Measurements from ENCODE around the gene RNLS. TPM values are rescaled to one million over a fixed set of nuclear protein-coding genes. Genes with fewer than 3 reads are reported as not detected.

RNLS gene
- total RNA-seq, 4 donors from 2014 or later = 7.8 to 37.2 (median 26.2) TPM

DNA sequence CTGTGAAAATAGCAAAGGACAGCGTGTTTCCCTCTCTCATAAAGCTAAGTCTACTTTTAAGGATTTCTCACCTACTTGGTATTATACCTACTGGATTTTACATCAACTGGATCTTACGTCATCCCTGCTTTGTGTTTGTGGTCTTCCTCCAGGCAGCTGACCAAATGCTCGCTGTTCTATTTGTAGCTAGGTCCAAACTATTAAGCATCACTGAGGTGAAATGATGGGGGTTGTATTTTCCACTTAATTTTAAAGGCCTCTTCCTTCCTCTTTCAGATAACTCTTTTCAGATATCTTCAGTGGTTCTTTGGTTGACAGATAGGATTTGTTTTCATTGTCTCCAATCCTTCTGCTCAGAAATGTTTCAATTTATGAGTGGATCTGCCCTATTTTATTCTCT lies 169.7 kb downstream of the RNLS start:
- Histone ChIP-seq H3K4me3 (no peak overlapping the region), H3K27me3 (no peaks in the 10 kb centered on the region), H3K36me3 (no peaks in the 10 kb centered on the region), H3K27ac (no peak overlapping the region), H3K4me1 (peaks cover 0 to 20% (median 2%) of the 10 kb centered on the region in 4 donors), H3K9me3 (no peaks in the 10 kb centered on the region)
- TF ChIP-seq EP300 (IDR thresholded peaks at IDR 0.05) (no peak), POLR2A (IDR thresholded peaks at IDR 0.05) (no peak)
- TF ChIP-seq, protein P1, sequence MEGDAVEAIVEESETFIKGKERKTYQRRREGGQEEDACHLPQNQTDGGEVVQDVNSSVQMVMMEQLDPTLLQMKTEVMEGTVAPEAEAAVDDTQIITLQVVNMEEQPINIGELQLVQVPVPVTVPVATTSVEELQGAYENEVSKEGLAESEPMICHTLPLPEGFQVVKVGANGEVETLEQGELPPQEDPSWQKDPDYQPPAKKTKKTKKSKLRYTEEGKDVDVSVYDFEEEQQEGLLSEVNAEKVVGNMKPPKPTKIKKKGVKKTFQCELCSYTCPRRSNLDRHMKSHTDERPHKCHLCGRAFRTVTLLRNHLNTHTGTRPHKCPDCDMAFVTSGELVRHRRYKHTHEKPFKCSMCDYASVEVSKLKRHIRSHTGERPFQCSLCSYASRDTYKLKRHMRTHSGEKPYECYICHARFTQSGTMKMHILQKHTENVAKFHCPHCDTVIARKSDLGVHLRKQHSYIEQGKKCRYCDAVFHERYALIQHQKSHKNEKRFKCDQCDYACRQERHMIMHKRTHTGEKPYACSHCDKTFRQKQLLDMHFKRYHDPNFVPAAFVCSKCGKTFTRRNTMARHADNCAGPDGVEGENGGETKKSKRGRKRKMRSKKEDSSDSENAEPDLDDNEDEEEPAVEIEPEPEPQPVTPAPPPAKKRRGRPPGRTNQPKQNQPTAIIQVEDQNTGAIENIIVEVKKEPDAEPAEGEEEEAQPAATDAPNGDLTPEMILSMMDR (IDR thresholded peaks at IDR 0.05) = no peak
- WGBS, 2 donors = 89 to 92% methylated on average over 3 of the region's 3 CpGs
- no peak for DNase-seq (ENCODE audit: low spot score in 2 of 2)

- Histone ChIP-seq H3K4me3 (no peak overlapping the region), H3K27ac (no peak overlapping the region), H3K9me3 (no peaks in the 10 kb centered on the region), H3K36me3 (no peaks in the 10 kb centered on the region), H3K4me1 (peaks cover 0 to 5% (median 0%) of the 10 kb centered on the region in 4 donors), H3K27me3 (no peaks in the 10 kb centered on the region)
- DNase-seq (ENCODE audit: low spot score in 2 of 2) = no peak
- TF ChIP-seq, protein P1 (IDR thresholded peaks at IDR 0.05) = no peak
- TF ChIP-seq EP300 (IDR thresholded peaks at IDR 0.05) (no peak), POLR2A (IDR thresholded peaks at IDR 0.05) (no peak)
- WGBS, 2 donors = 93 to 94% methylated on average over 6 of the region's 6 CpGs
Observed at GRCh38 chr10:88411772-88412349, 171.3 kb downstream of the RNLS start.

- WGBS, 2 donors = 41 to 42% methylated on average over 1 of the region's 1 CpG
- Histone ChIP-seq H3K4me3 (no peak overlapping the region), H3K36me3 (no peaks in the 10 kb centered on the region), H3K27me3 (no peaks in the 10 kb centered on the region), H3K9me3 (no peaks in the 10 kb centered on the region), H3K27ac (no peak overlapping the region), H3K4me1 (peaks cover 0 to under 1% (median 0%) of the 10 kb centered on the region in 4 donors)
- TF ChIP-seq, protein P1 (IDR thresholded peaks at IDR 0.05) = no peak
- TF ChIP-seq POLR2A (IDR thresholded peaks at IDR 0.05) = no peak
- no peak for TF ChIP-seq EP300 (IDR thresholded peaks at IDR 0.05)
- DNase-seq (ENCODE audit: low spot score in 2 of 2) = no peak
Observed at GRCh38 chr10:88409824-88410223, 173.3 kb downstream of the RNLS start.

DNA sequence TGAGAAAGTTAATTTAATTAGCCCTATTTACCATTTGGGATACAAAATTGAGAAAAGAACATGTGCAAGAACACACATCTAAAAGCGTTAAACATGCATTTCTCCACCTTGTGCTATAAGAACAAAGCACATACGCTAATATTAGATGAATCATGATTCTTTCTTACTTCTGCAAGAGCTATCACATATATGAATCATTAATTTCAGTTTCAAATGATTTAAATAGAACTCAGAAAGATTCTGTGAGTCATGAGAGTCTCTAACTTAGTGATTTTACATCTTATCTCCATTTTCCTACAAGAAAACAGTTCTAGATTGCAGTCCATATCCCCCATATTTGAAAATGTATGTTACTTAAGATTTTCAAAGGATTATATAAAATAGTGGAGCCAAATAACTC lies 173.9 kb downstream of the RNLS start:
- DNase-seq (ENCODE audit: low spot score in 2 of 2) = no peak
- no peak for TF ChIP-seq POLR2A (IDR thresholded peaks at IDR 0.05)
- TF ChIP-seq, protein P1 (IDR thresholded peaks at IDR 0.05) = no peak
- TF ChIP-seq EP300 (IDR thresholded peaks at IDR 0.05) = no peak
- 87 to 94% methylated on average over 2 of the region's 2 CpGs for WGBS, 2 donors
- Histone ChIP-seq H3K27ac (no peak overlapping the region), H3K4me1 (peaks cover 0 to 6% (median 0%) of the 10 kb centered on the region in 4 donors), H3K9me3 (no peaks in the 10 kb centered on the region), H3K4me3 (no peak overlapping the region), H3K27me3 (no peaks in the 10 kb centered on the region), H3K36me3 (no peaks in the 10 kb centered on the region)

DNA sequence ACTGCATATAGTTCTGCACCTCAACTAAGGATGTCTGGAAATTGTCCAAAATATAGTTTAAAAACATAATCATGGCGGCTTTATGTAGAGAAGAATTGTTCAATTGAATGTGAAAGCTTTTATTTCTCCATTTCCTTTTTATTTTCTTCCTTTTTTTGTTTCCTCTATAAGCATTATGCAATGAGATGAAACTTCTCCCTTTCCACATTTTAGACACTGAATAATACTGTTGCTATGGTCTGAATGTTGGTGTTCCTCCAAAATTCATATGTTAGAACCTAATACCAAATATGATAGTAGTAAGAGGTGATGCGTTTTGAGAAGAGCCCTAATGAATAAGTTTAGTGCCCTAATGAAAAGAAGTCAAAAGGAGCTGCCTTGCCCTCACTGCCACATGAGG lies 175.0 kb downstream of the RNLS start:
- Histone ChIP-seq H3K9me3 (no peaks in the 10 kb centered on the region), H3K27ac (no peak overlapping the region), H3K27me3 (no peaks in the 10 kb centered on the region), H3K4me3 (no peak overlapping the region), H3K4me1 (peaks cover 0 to 12% (median 0%) of the 10 kb centered on the region in 4 donors), H3K36me3 (no peaks in the 10 kb centered on the region)
- no peak for DNase-seq (ENCODE audit: low spot score in 2 of 2)
- WGBS, 2 donors = 85 to 88% methylated on average over 2 of the region's 2 CpGs
- no peak for TF ChIP-seq POLR2A (IDR thresholded peaks at IDR 0.05)
- TF ChIP-seq EP300 (IDR thresholded peaks at IDR 0.05) = no peak
- TF ChIP-seq, protein P1 (IDR thresholded peaks at IDR 0.05) = no peak

All from tibial nerve (tissue), 4 donors.